Calu3 (cell line): ENCODE results near the gene EMILIN3. TPM values are rescaled to one million over a fixed set of nuclear protein-coding genes. Genes with fewer than 3 reads are reported as not detected.

ENCODE experiments used
- BruUV-seq: library from RNA; stranded (reverse); fragments of 400-500 nt; replicated peaks from 2 replicates; lab custom pipeline; 2021; lab: Mats Ljungman, UMichigan
- CTCF ChIA-PET: fragments of 300-600 bp; sonication (Branson Sonifier 250); formaldehyde crosslinking; loops from one replicate; lab custom pipeline; 2022; ENCODE audit warnings: antibody characterized with exemption; lab: Charles Lee
- DNase-seq: peaks from one replicate; pipeline ENCODE4 v3.0.0; 2022
- H3K27ac Mint-ChIP-seq: one replicate; pipeline ENCODE4 v1.8.0; 2022; ENCODE audit warnings: mixed read lengths; ENCODE audit not compliant: unreplicated experiment
- H3K27me3 Mint-ChIP-seq: one replicate; pipeline ENCODE4 v1.8.0; 2022; ENCODE audit warnings: mixed read lengths; ENCODE audit not compliant: unreplicated experiment
- H3K36me3 Mint-ChIP-seq: one replicate; pipeline ENCODE4 v1.8.0; 2022; ENCODE audit warnings: mild to moderate bottlenecking, moderate library complexity, mixed read lengths; ENCODE audit not compliant: insufficient read depth, unreplicated experiment
- H3K4me1 Mint-ChIP-seq: one replicate; pipeline ENCODE4 v1.8.0; 2022; ENCODE audit warnings: mild to moderate bottlenecking, low read depth, mixed read lengths; ENCODE audit not compliant: unreplicated experiment
- H3K4me3 Mint-ChIP-seq: one replicate; pipeline ENCODE4 v1.8.0; 2022; ENCODE audit warnings: mild to moderate bottlenecking, low read depth, moderate library complexity, mixed read lengths; ENCODE audit not compliant: unreplicated experiment
- H3K9me3 Mint-ChIP-seq: one replicate; pipeline ENCODE4 v1.8.0; 2022; ENCODE audit warnings: low read depth, mixed read lengths; ENCODE audit not compliant: unreplicated experiment
- CTCF ChIP-seq: fragments of 200-600 bp; IDR thresholded peaks from one replicate; pipeline ENCODE4 v1.8.0; 2022; ENCODE audit warnings: antibody characterized with exemption; ENCODE audit not compliant: unreplicated experiment
- intact Hi-C: fragments of 100-400 bp; cut with micrococcal nuclease; formaldehyde crosslinking; loops from one replicate; pipeline ENCODE4 v1.10.0; 2022; ENCODE audit not compliant: unreplicated experiment
- total RNA-seq: library from RNA; stranded (reverse); gene quantifications from 2 replicates; pipeline ENCODE4 v1.2.3, GENCODE V29; 2022

Gene EMILIN3
- total RNA-seq, 1 experiment from 2014 or later: not detected

GRCh38 chr20:41352666-41353065 is 14.0 kb downstream of the EMILIN3 start:
- intact Hi-C loops: no loop called here
- no peaks in the 10 kb centered on the region for H3K27me3 Mint-ChIP-seq
- no peak for TF ChIP-seq CTCF

GRCh38 chr20:41352106-41352505 is 14.5 kb downstream of the EMILIN3 start:
- intact Hi-C loops: no loop called here
- DNase-seq: no peak
- TF ChIP-seq CTCF: no peak
- H3K36me3 Mint-ChIP-seq: no peaks in the 10 kb centered on the region
- H3K27me3 Mint-ChIP-seq: no peaks in the 10 kb centered on the region
- H3K4me1 Mint-ChIP-seq: no peaks in the 10 kb centered on the region
- CTCF ChIA-PET: no interaction called here
- no peak overlapping the region for H3K4me3 Mint-ChIP-seq
- no peak overlapping the region for H3K27ac Mint-ChIP-seq
- BruUV-seq: no TSS peak
- H3K9me3 Mint-ChIP-seq: no peaks in the 10 kb centered on the region

More at GRCh38 chr20:41352666-41353065, 14.0 kb downstream of the EMILIN3 start:
- CTCF ChIA-PET: interaction anchor here (1.5 kb wide), 1 partner anchor 12 kb away, joined by 4 read pairs; the partner anchor contains the start of gene LPIN3
- no peaks in the 10 kb centered on the region for H3K36me3 Mint-ChIP-seq
- no peak overlapping the region for H3K4me3 Mint-ChIP-seq
- H3K27ac Mint-ChIP-seq: no peak overlapping the region
- no peaks in the 10 kb centered on the region for H3K9me3 Mint-ChIP-seq
- H3K4me1 Mint-ChIP-seq: no peaks in the 10 kb centered on the region
- BruUV-seq: no TSS peak
- DNase-seq: no peak

GRCh38 chr20:41350408-41350962 is 16.1 kb downstream of the EMILIN3 start:
- no TSS peak for BruUV-seq
- Mint-ChIP-seq H3K9me3 (no peaks in the 10 kb centered on the region), H3K4me3 (no peak overlapping the region), H3K4me1 (no peaks in the 10 kb centered on the region), H3K27me3 (no peaks in the 10 kb centered on the region), H3K27ac (no peak overlapping the region), H3K36me3 (no peaks in the 10 kb centered on the region)
- TF ChIP-seq CTCF: no peak
- CTCF ChIA-PET: interaction anchor here (0.6 to 1.5 kb wide), 2 partner anchors 10 to 43 kb away, joined by 4 to 6 read pairs; partner anchors contain the start of gene LPIN3
- intact Hi-C loops: no loop called here
- no peak for DNase-seq

GRCh38 chr20:41349943-41350342 is 16.7 kb downstream of the EMILIN3 start:
- H3K4me3 Mint-ChIP-seq: no peak overlapping the region
- no peak for DNase-seq
- no peak overlapping the region for H3K27ac Mint-ChIP-seq
- H3K36me3 Mint-ChIP-seq: no peaks in the 10 kb centered on the region
- CTCF ChIA-PET: interaction anchor here (0.6 to 1.5 kb wide), 2 partner anchors 9 to 43 kb away, joined by 4 to 6 read pairs; partner anchors contain the start of gene LPIN3
- no peaks in the 10 kb centered on the region for H3K27me3 Mint-ChIP-seq
- no peaks in the 10 kb centered on the region for H3K9me3 Mint-ChIP-seq
- no TSS peak for BruUV-seq
- intact Hi-C loops: no loop called here
- H3K4me1 Mint-ChIP-seq: no peaks in the 10 kb centered on the region
- TF ChIP-seq CTCF: no peak
